HepG2 (cell line): ENCODE measurements around the gene TTC5. TPM values are rescaled to one million over a fixed set of nuclear protein-coding genes. Genes with fewer than 3 reads are reported as not detected.

ENCODE experiments used
- IKZF1 ChIP-seq: fragments of 450-650 bp; IDR thresholded peaks from 2 replicates; pipeline ENCODE4 v1.7.1; 2016
- KDM3A ChIP-seq: IDR thresholded peaks from 2 replicates; pipeline ENCODE4 v1.6.1; 2018; ENCODE audit warnings: low read depth, missing compliant biosample characterization
- MED13 ChIP-seq: sonication (generic); formaldehyde crosslinking; IDR thresholded peaks from 2 replicates; pipeline ENCODE4 v1.5.0; 2020; ENCODE audit warnings: missing genetic modification reagents
- PRPF4 ChIP-seq: fragments of 200-400 bp; formaldehyde crosslinking; IDR thresholded peaks from 2 replicates; pipeline ENCODE4 v1.6.1; 2016; ENCODE audit warnings: low read length, low read depth; ENCODE audit not compliant: poor library complexity, severe bottlenecking
- RFXANK ChIP-seq: IDR thresholded peaks from 2 replicates; pipeline ENCODE4 v1.6.1; 2016
- SCMH1 ChIP-seq: sonication (generic); formaldehyde crosslinking; IDR thresholded peaks from 2 replicates; pipeline ENCODE4 v1.9.0; 2021; ENCODE audit warnings: missing genetic modification reagents, mild to moderate bottlenecking, borderline replicate concordance
- SP140L ChIP-seq: sonication (generic); formaldehyde crosslinking; IDR thresholded peaks from 2 replicates; pipeline ENCODE4 v1.4.0; 2020; ENCODE audit warnings: missing genetic modification reagents, borderline replicate concordance
- SRF ChIP-seq: IDR thresholded peaks from 2 replicates; pipeline ENCODE4 v1.6.1; 2011; ENCODE audit warnings: mild to moderate bottlenecking, low read depth, low read length, moderate library complexity
- TEAD3 ChIP-seq: optimal IDR thresholded peaks from 2 replicates; pipeline ENCODE3; 2016; ENCODE audit warnings: borderline replicate concordance
- ZNF10 ChIP-seq: sonication (generic); formaldehyde crosslinking; IDR thresholded peaks from 2 replicates; pipeline ENCODE4 v1.4.0; 2020; ENCODE audit warnings: mild to moderate bottlenecking, low read depth, missing genetic modification reagents, borderline replicate concordance
- ZNF235 ChIP-seq: sonication (generic); formaldehyde crosslinking; IDR thresholded peaks from 2 replicates; pipeline ENCODE4 v1.8.1; 2023; ENCODE audit warnings: mild to moderate bottlenecking, missing genetic modification reagents, borderline replicate concordance
- ZNF30 ChIP-seq: sonication (generic); formaldehyde crosslinking; IDR thresholded peaks from 2 replicates; pipeline ENCODE4 v1.5.0; 2020; ENCODE audit warnings: mild to moderate bottlenecking, missing genetic modification reagents
- ZNF75D ChIP-seq: sonication (generic); formaldehyde crosslinking; IDR thresholded peaks from 2 replicates; pipeline ENCODE4 v1.8.1; 2023; ENCODE audit warnings: missing genetic modification reagents, mild to moderate bottlenecking, borderline replicate concordance
- ZNF792 ChIP-seq: IDR thresholded peaks from 2 replicates; pipeline ENCODE4 v1.6.1; 2016
- polyA plus RNA-seq, 8 experiments: library from polyadenylated mRNA; depleted of rRNA in 3 of 8; stranded (reverse) in 7 of 8; unstranded in 1 of 8; fragments of >200 nt; fragmentation: Illumina TruSeq in 4 of 8; extraction: Trizol in 4 of 8; gene quantifications; 2 replicates each; pipeline versions ENCODE4 v1.2.1 to v1.2.3, GENCODE V29; 2011 to 2016; ENCODE audit warnings: low read depth in 4 of 8, missing spikeins in 1 of 8, mixed read lengths in 1 of 8; ENCODE audit not compliant: insufficient read depth in 1 of 8
- total RNA-seq, 5 experiments: library from RNA; depleted of rRNA; stranded (reverse); fragments of >200 nt; fragmentation: Illumina TruSeq; extraction: Trizol; gene quantifications; 2 replicates each; pipeline ENCODE4 v1.2.3, GENCODE V29; 2016; ENCODE audit warnings: low read depth in 1 of 5
- TF ChIP-seq, protein P1 (sequence below): IDR thresholded peaks from 2 replicates; pipeline ENCODE4 v1.6.1; 2016
- TF ChIP-seq, protein P2 (sequence below): sonication (generic); formaldehyde crosslinking; IDR thresholded peaks from 2 replicates; pipeline ENCODE4 v1.4.0; 2020; ENCODE audit warnings: missing genetic modification reagents, borderline replicate concordance
- TF ChIP-seq, protein P3 (sequence below): IDR thresholded peaks from 2 replicates; pipeline ENCODE4 v1.6.1; 2016
- TF ChIP-seq, protein P4 (sequence below): sonication (generic); formaldehyde crosslinking; IDR thresholded peaks from 2 replicates; pipeline ENCODE4 v1.4.0; 2020; ENCODE audit warnings: missing genetic modification reagents, borderline replicate concordance
- TF ChIP-seq, protein P5 (sequence below): sonication (generic); formaldehyde crosslinking; IDR thresholded peaks from 2 replicates; pipeline ENCODE4 v1.5.1; 2020; ENCODE audit warnings: missing genetic modification reagents, mild to moderate bottlenecking, borderline replicate concordance

TTC5 gene
- total and polyA plus RNA-seq, 2 of the 13 experiments (the other 11 are each of a cell fraction or from before 2014, with no cell fraction given): 8.7 to 28.5 TPM

DNA sequence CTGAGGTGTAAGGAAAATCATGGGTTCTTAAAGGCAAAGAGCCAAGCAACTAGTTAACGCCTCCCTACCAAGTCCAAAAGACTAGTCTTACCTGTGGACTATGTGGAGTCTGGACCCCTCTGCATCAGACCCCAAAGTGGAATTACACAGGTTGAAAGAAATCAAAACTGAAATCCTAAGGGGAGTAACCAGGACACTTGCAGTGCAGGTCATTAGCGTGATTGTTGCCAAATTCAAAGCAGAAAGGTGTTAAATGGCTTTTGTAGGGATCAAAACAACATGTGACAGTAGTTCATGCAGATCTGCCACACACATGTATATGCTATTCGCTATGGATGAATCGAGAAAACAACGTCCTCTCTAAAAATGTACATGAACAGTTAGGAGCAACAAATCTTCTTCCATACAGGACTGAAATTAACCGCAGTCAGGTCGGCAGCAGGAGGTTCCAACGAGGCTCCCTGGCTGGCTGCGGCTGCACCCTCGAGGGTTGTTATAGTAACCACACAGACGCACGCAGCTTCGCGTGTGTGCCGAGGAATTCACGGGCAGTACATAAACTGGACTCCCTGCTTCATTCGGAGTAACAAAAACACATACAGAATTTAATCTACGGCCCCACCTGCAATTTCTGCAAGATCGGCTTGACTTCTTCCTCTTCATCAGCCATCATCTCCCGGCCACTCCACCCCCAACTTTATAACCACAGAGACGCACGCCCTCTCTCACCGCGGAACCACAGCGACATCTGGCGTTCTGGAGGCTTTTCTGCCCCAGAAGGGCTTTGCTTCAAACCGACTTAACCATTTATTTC, at the start of gene TTC5 (continued):
- TF ChIP-seq, protein P1, sequence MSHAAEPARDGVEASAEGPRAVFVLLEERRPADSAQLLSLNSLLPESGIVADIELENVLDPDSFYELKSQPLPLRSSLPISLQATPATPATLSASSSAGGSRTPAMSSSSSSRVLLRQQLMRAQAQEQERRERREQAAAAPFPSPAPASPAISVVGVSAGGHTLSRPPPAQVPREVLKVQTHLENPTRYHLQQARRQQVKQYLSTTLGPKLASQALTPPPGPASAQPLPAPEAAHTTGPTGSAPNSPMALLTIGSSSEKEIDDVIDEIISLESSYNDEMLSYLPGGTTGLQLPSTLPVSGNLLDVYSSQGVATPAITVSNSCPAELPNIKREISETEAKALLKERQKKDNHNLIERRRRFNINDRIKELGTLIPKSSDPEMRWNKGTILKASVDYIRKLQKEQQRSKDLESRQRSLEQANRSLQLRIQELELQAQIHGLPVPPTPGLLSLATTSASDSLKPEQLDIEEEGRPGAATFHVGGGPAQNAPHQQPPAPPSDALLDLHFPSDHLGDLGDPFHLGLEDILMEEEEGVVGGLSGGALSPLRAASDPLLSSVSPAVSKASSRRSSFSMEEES (CRISPR knock-in tag): no peak; the same call in 1 of the 2 replicates
- TF ChIP-seq SRF (no peak), IKZF1 (no peak), RFXANK (CRISPR knock-in tag) (peak; percentile 59; the same call in 1 of the 2 replicates), ZNF30 (CRISPR knock-in tag) (no peak), ZNF235 (no peak), MED13 (no peak), TEAD3 (CRISPR knock-in tag) (peak; percentile 35), KDM3A (CRISPR knock-in tag) (no peak), SCMH1 (CRISPR knock-in tag) (no peak), ZNF10 (CRISPR knock-in tag) (no peak), ZNF792 (CRISPR knock-in tag) (peak; percentile 89), PRPF4 (no peak), SP140L (no peak), ZNF75D (no peak)
- TF ChIP-seq, protein P2, sequence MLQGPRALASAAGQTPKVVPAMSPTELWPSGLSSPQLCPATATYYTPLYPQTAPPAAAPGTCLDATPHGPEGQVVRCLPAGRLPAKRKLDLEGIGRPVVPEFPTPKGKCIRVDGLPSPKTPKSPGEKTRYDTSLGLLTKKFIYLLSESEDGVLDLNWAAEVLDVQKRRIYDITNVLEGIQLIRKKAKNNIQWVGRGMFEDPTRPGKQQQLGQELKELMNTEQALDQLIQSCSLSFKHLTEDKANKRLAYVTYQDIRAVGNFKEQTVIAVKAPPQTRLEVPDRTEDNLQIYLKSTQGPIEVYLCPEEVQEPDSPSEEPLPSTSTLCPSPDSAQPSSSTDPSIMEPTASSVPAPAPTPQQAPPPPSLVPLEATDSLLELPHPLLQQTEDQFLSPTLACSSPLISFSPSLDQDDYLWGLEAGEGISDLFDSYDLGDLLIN (CRISPR knock-in tag): no peak
- TF ChIP-seq, protein P3, sequence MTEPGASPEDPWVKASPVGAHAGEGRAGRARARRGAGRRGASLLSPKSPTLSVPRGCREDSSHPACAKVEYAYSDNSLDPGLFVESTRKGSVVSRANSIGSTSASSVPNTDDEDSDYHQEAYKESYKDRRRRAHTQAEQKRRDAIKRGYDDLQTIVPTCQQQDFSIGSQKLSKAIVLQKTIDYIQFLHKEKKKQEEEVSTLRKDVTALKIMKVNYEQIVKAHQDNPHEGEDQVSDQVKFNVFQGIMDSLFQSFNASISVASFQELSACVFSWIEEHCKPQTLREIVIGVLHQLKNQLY (CRISPR knock-in tag): no peak
- TF ChIP-seq, protein P4, sequence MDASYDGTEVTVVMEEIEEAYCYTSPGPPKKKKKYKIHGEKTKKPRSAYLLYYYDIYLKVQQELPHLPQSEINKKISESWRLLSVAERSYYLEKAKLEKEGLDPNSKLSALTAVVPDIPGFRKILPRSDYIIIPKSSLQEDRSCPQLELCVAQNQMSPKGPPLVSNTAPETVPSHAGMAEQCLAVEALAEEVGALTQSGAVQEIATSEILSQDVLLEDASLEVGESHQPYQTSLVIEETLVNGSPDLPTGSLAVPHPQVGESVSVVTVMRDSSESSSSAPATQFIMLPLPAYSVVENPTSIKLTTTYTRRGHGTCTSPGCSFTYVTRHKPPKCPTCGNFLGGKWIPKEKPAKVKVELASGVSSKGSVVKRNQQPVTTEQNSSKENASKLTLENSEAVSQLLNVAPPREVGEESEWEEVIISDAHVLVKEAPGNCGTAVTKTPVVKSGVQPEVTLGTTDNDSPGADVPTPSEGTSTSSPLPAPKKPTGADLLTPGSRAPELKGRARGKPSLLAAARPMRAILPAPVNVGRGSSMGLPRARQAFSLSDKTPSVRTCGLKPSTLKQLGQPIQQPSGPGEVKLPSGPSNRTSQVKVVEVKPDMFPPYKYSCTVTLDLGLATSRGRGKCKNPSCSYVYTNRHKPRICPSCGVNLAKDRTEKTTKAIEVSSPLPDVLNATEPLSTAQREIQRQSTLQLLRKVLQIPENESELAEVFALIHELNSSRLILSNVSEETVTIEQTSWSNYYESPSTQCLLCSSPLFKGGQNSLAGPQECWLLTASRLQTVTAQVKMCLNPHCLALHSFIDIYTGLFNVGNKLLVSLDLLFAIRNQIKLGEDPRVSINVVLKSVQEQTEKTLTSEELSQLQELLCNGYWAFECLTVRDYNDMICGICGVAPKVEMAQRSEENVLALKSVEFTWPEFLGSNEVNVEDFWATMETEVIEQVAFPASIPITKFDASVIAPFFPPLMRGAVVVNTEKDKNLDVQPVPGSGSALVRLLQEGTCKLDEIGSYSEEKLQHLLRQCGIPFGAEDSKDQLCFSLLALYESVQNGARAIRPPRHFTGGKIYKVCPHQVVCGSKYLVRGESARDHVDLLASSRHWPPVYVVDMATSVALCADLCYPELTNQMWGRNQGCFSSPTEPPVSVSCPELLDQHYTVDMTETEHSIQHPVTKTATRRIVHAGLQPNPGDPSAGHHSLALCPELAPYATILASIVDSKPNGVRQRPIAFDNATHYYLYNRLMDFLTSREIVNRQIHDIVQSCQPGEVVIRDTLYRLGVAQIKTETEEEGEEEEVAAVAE (CRISPR knock-in tag): no peak
- TF ChIP-seq, protein P5, sequence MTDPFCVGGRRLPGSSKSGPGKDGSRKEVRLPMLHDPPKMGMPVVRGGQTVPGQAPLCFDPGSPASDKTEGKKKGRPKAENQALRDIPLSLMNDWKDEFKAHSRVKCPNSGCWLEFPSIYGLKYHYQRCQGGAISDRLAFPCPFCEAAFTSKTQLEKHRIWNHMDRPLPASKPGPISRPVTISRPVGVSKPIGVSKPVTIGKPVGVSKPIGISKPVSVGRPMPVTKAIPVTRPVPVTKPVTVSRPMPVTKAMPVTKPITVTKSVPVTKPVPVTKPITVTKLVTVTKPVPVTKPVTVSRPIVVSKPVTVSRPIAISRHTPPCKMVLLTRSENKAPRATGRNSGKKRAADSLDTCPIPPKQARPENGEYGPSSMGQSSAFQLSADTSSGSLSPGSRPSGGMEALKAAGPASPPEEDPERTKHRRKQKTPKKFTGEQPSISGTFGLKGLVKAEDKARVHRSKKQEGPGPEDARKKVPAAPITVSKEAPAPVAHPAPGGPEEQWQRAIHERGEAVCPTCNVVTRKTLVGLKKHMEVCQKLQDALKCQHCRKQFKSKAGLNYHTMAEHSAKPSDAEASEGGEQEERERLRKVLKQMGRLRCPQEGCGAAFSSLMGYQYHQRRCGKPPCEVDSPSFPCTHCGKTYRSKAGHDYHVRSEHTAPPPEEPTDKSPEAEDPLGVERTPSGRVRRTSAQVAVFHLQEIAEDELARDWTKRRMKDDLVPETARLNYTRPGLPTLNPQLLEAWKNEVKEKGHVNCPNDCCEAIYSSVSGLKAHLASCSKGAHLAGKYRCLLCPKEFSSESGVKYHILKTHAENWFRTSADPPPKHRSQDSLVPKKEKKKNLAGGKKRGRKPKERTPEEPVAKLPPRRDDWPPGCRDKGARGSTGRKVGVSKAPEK (CRISPR knock-in tag): peak; percentile 74; the same call in 1 of the 2 replicates
